HepG2 (cell line): ENCODE results near the gene LSR. TPM values are rescaled to one million over a fixed set of nuclear protein-coding genes. Genes with fewer than 3 reads are reported as not detected.

ENCODE experiments used
- EED ChIP-seq: sonication (generic); formaldehyde crosslinking; IDR thresholded peaks from 2 replicates; pipeline ENCODE4 v1.5.0; 2020; ENCODE audit warnings: mild to moderate bottlenecking, missing genetic modification reagents
- HNRNPUL1 ChIP-seq: fragments of 200-400 bp; formaldehyde crosslinking; IDR thresholded peaks from 2 replicates; pipeline ENCODE4 v1.6.1; 2017; ENCODE audit warnings: low read depth, mild to moderate bottlenecking, low read length, moderate library complexity
- HOXA5 ChIP-seq: sonication (generic); formaldehyde crosslinking; IDR thresholded peaks from 2 replicates; pipeline ENCODE4 v1.4.0; 2020; ENCODE audit warnings: missing genetic modification reagents
- LCORL ChIP-seq, 2 experiments: fragments of 450-650 bp in 1 of 2; sonication (generic) in 1 of 2; formaldehyde crosslinking in 1 of 2; IDR thresholded peaks; 2 replicates each; pipeline versions ENCODE4 v1.5.0 to v1.6.1; 2017 to 2020; ENCODE audit warnings: antibody characterized with exemption in 1 of 2, missing genetic modification reagents in 1 of 2
- MTF2 ChIP-seq: sonication (generic); formaldehyde crosslinking; IDR thresholded peaks from 2 replicates; pipeline ENCODE4 v1.5.0; 2020; ENCODE audit warnings: missing genetic modification reagents, borderline replicate concordance
- ZNF251 ChIP-seq: sonication (generic); formaldehyde crosslinking; IDR thresholded peaks from 2 replicates; pipeline ENCODE4 v1.9.0; 2021; ENCODE audit warnings: mild to moderate bottlenecking, missing genetic modification reagents
- ZNF367 ChIP-seq: sonication (generic); formaldehyde crosslinking; IDR thresholded peaks from 2 replicates; pipeline ENCODE4 v1.4.0; 2020; ENCODE audit warnings: missing genetic modification reagents, borderline replicate concordance
- ZNF841 ChIP-seq: sonication (generic); formaldehyde crosslinking; IDR thresholded peaks from 2 replicates; pipeline ENCODE4 v1.8.1; 2023; ENCODE audit warnings: missing genetic modification reagents, borderline replicate concordance
- ZNF883 ChIP-seq: sonication (generic); formaldehyde crosslinking; IDR thresholded peaks from 2 replicates; pipeline ENCODE4 v1.5.1; 2020; ENCODE audit warnings: mild to moderate bottlenecking, missing genetic modification reagents; ENCODE audit errors: not compliant biosample characterization
- polyA plus RNA-seq, 8 experiments: library from polyadenylated mRNA; depleted of rRNA in 3 of 8; stranded (reverse) in 7 of 8; unstranded in 1 of 8; fragments of >200 nt; fragmentation: Illumina TruSeq in 4 of 8; extraction: Trizol in 4 of 8; gene quantifications; 2 replicates each; pipeline versions ENCODE4 v1.2.1 to v1.2.3, GENCODE V29; 2011 to 2016; ENCODE audit warnings: low read depth in 4 of 8, missing spikeins in 1 of 8, mixed read lengths in 1 of 8; ENCODE audit not compliant: insufficient read depth in 1 of 8
- total RNA-seq, 5 experiments: library from RNA; depleted of rRNA; stranded (reverse); fragments of >200 nt; fragmentation: Illumina TruSeq; extraction: Trizol; gene quantifications; 2 replicates each; pipeline ENCODE4 v1.2.3, GENCODE V29; 2016; ENCODE audit warnings: low read depth in 1 of 5
- TF ChIP-seq, protein P1 (sequence below): sonication (generic); formaldehyde crosslinking; IDR thresholded peaks from 2 replicates; pipeline ENCODE4 v1.5.0; 2020; ENCODE audit warnings: mild to moderate bottlenecking, missing genetic modification reagents
- TF ChIP-seq, protein P2 (sequence below): sonication (generic); formaldehyde crosslinking; IDR thresholded peaks from 2 replicates; pipeline ENCODE4 v1.5.1; 2020; ENCODE audit warnings: missing genetic modification reagents, mild to moderate bottlenecking, borderline replicate concordance
- TF ChIP-seq, protein P3 (sequence below), 2 experiments: sonication (generic) in 1 of 2; formaldehyde crosslinking in 1 of 2; IDR thresholded peaks; 2 replicates each; pipeline versions ENCODE4 v1.4.0 to v1.6.1; 2018 to 2020; ENCODE audit warnings: missing genetic modification reagents in 2 of 2, borderline replicate concordance in 1 of 2, low read depth in 1 of 2, mild to moderate bottlenecking in 1 of 2, missing biosample characterization in 1 of 2
- TF ChIP-seq, protein P4 (sequence below), 2 experiments: sonication (generic) in 1 of 2; formaldehyde crosslinking in 1 of 2; IDR thresholded peaks; 2 replicates each; pipeline versions ENCODE4 v1.6.1 to v1.9.0; 2014 to 2022; ENCODE audit warnings: antibody characterized with exemption in 1 of 2, borderline replicate concordance in 1 of 2, inconsistent platforms in 1 of 2, low read depth in 1 of 2, missing genetic modification reagents in 1 of 2

The LSR gene
- total and polyA plus RNA-seq, 2 of the 13 experiments (the other 11 are each of a cell fraction or from before 2014, with no cell fraction given), result 29.2 to 79.2 TPM

DNA sequence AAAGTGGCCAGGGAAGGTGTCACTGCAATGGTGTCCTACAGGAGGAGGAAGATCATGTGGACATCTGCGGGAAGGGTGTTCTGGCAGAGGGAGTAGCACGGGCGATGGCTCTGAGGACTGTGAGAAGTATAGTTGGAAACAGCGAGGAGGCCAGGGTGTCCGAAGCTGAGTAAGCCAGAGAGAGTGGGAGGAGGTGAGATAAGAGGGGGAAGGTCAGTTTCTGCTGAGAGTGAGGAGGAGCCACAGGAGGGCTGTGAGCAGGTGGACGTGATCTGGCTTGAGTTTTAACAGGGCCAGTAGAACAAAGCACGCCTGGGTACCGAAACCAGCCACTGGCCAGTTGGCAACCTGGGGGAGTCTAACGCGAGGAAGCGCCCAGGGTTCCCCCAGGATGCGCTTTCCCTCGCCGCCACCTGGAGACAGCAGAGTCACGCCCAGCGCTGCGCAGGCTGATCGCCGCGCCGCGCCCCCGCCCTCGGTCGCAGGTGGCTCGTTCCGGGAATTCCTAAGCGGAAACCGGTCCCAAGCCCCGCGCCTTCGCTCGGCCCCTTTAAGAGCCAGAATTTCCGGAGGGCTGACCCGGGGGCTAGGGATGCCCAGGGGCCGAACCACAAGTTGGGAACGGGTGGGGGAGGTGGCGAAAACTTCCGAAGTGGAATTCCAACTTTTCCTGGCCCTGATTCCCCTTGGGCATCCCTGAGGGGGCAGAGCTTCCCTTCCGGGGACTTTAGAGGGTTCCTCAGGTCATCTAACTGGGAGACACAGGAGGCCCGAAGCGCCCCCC lies 1.1 kb upstream of the LSR start (continued):
- TF ChIP-seq, protein P1, sequence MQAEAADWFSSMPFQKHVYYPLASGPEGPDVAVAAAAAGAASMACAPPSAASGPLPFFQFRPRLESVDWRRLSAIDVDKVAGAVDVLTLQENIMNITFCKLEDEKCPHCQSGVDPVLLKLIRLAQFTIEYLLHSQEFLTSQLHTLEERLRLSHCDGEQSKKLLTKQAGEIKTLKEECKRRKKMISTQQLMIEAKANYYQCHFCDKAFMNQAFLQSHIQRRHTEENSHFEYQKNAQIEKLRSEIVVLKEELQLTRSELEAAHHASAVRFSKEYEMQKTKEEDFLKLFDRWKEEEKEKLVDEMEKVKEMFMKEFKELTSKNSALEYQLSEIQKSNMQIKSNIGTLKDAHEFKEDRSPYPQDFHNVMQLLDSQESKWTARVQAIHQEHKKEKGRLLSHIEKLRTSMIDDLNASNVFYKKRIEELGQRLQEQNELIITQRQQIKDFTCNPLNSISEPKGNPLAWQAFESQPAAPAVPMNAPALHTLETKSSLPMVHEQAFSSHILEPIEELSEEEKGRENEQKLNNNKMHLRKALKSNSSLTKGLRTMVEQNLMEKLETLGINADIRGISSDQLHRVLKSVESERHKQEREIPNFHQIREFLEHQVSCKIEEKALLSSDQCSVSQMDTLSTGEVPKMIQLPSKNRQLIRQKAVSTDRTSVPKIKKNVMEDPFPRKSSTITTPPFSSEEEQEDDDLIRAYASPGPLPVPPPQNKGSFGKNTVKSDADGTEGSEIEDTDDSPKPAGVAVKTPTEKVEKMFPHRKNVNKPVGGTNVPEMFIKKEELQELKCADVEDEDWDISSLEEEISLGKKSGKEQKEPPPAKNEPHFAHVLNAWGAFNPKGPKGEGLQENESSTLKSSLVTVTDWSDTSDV, result 0 out of 2 replicates have a peak, but pooled peaks have one; percentile 21
- TF ChIP-seq LCORL (IDR thresholded peaks at IDR 0.05) (no peak), LCORL (CRISPR knock-in tag; IDR thresholded peaks at IDR 0.05) (0 out of 2 replicates have a peak, but pooled peaks have one; percentile 48), ZNF367 (0 out of 2 replicates have a peak, but pooled peaks have one; percentile 50), ZNF251 (no peak), MTF2 (no peak), ZNF883 (CRISPR knock-in tag) (no peak), ZNF841 (CRISPR knock-in tag) (no peak), HNRNPUL1 (no peak), EED (CRISPR knock-in tag) (no peak), HOXA5 (CRISPR knock-in tag) (no peak; the same call in 1 of the 2 replicates)
- TF ChIP-seq, protein P2, sequence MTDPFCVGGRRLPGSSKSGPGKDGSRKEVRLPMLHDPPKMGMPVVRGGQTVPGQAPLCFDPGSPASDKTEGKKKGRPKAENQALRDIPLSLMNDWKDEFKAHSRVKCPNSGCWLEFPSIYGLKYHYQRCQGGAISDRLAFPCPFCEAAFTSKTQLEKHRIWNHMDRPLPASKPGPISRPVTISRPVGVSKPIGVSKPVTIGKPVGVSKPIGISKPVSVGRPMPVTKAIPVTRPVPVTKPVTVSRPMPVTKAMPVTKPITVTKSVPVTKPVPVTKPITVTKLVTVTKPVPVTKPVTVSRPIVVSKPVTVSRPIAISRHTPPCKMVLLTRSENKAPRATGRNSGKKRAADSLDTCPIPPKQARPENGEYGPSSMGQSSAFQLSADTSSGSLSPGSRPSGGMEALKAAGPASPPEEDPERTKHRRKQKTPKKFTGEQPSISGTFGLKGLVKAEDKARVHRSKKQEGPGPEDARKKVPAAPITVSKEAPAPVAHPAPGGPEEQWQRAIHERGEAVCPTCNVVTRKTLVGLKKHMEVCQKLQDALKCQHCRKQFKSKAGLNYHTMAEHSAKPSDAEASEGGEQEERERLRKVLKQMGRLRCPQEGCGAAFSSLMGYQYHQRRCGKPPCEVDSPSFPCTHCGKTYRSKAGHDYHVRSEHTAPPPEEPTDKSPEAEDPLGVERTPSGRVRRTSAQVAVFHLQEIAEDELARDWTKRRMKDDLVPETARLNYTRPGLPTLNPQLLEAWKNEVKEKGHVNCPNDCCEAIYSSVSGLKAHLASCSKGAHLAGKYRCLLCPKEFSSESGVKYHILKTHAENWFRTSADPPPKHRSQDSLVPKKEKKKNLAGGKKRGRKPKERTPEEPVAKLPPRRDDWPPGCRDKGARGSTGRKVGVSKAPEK (CRISPR knock-in tag), result no peak
- TF ChIP-seq, protein P3, sequence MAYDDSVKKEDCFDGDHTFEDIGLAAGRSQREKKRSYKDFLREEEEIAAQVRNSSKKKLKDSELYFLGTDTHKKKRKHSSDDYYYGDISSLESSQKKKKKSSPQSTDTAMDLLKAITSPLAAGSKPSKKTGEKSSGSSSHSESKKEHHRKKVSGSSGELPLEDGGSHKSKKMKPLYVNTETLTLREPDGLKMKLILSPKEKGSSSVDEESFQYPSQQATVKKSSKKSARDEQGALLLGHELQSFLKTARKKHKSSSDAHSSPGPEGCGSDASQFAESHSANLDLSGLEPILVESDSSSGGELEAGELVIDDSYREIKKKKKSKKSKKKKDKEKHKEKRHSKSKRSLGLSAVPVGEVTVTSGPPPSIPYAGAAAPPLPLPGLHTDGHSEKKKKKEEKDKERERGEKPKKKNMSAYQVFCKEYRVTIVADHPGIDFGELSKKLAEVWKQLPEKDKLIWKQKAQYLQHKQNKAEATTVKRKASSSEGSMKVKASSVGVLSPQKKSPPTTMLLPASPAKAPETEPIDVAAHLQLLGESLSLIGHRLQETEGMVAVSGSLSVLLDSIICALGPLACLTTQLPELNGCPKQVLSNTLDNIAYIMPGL (CRISPR knock-in tag; IDR thresholded peaks at IDR 0.05; ENCODE audit: borderline replicate concordance in 1 of 2, low read depth in 1 of 2), result peak in 1 of 2 experiments; percentile 57; a peak in 3 of 4 replicates
- TF ChIP-seq, protein P4, sequence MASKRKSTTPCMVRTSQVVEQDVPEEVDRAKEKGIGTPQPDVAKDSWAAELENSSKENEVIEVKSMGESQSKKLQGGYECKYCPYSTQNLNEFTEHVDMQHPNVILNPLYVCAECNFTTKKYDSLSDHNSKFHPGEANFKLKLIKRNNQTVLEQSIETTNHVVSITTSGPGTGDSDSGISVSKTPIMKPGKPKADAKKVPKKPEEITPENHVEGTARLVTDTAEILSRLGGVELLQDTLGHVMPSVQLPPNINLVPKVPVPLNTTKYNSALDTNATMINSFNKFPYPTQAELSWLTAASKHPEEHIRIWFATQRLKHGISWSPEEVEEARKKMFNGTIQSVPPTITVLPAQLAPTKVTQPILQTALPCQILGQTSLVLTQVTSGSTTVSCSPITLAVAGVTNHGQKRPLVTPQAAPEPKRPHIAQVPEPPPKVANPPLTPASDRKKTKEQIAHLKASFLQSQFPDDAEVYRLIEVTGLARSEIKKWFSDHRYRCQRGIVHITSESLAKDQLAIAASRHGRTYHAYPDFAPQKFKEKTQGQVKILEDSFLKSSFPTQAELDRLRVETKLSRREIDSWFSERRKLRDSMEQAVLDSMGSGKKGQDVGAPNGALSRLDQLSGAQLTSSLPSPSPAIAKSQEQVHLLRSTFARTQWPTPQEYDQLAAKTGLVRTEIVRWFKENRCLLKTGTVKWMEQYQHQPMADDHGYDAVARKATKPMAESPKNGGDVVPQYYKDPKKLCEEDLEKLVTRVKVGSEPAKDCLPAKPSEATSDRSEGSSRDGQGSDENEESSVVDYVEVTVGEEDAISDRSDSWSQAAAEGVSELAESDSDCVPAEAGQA (IDR thresholded peaks at IDR 0.05; ENCODE audit: low read depth), result no peak
- TF ChIP-seq, protein P4 (CRISPR knock-in tag; IDR thresholded peaks at IDR 0.05; ENCODE audit: borderline replicate concordance), result no peak
